DLD1 (cell line): ENCODE results near the gene BSPRY.
"Not testable (repeated sequence)": the region's sequence is repeated elsewhere in the genome, so short reads cannot be mapped to it uniquely, and the experiment has no call there.

Experiments
- in situ Hi-C: cut with HindIII; loops from 2 replicates; pipeline ENCODE4 v1.10.0; 2017; ENCODE audit warnings: low sequenced_read_pairs

BSPRY gene

DNA sequence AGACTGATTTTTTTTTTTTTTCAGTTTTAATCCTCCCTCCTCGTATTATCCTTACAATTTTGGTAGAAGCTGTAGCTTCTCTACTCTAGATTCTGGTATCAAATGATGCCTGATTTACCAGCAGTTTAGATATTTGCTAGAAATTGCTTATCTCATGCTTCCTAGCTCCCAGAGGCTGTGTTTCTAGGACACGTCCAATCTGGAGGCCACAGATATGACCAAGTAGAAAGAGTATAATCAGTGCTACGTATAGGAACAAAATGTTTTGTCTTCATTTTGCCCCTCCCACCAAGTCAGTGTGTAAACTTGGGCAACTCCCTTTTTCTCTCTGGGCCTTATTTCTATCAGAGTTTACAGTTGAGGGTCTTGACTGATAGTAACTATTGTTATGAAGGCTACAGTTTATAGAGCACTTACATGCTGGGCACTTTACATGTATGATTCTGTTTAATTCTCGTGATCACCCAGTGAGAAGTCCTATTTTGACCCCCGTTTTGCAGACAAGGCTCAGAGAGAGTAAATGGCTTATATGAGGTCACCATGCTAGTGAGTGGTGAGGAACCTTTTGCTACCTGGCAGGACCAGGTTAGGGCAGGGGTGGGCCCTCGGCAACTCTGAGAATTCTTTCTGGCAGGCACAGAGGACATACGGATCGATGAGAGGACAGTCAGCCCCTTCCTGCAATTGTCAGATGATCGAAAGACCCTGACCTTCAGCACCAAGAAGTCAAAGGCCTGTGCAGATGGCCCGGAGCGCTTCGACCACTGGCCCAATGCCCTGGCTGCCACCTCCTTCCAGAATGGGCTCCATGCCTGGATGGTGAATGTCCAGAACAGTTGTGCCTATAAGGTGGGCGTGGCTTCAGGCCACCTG, 19.9 kb downstream of the BSPRY start:
- in situ Hi-C loops = no loop called here

DNA sequence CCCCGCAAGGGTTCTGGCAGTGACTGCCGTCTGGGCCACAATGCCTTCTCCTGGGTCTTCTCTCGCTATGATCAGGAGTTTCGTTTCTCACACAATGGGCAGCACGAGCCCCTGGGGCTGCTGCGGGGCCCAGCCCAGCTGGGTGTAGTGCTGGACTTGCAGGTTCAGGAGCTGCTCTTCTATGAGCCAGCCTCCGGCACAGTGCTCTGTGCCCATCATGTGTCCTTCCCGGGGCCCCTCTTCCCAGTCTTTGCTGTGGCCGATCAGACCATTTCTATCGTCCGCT, 20.5 kb downstream of the BSPRY start:
- in situ Hi-C loops = no loop called here

DNA sequence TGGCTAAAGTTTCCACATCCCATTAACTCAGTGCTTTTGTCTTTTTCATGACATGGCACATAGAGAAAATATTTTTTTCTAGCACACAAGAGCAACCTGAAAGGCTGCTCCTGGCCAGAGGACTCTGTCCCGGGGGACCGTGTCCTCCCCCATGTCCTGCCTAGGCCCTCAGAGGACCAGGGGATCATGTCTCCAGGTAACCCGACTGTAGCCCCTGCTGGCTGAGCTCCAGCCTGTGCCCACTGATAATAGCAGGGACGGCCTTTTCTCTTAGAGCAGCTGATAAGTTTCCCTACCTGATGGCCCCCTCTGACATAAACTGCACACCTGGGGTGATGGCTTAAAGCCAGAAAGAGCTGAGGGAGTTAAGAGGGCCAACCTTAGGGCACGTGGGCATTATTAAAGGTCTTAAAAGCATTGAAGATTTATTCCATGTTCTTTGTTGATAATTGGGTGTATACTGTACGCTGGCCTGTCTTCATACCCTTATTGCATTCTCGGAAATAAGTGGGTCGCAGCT, 21.5 kb downstream of the BSPRY start:
- in situ Hi-C loops = no loop called here

DNA sequence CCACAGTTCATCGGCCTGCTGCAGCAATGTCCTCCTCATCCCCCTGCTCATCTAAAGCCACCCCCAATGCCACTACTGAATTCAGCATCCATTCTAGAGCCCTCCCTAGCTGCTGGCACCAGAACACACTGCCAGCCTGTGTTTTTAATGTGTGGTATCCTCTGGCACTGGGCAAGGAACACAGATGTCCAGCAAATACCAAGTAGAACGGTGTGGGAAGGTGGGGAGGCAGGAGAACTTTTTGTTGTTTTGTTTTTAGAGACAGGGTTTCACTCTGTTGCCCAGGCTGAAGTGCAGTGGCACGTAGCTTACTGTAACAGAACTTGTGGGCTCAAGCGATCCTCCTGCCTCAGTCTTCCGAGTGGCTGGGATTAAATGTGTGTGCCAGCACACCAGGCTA, 22.7 kb downstream of the BSPRY start:
- in situ Hi-C loops = no loop called here

DNA sequence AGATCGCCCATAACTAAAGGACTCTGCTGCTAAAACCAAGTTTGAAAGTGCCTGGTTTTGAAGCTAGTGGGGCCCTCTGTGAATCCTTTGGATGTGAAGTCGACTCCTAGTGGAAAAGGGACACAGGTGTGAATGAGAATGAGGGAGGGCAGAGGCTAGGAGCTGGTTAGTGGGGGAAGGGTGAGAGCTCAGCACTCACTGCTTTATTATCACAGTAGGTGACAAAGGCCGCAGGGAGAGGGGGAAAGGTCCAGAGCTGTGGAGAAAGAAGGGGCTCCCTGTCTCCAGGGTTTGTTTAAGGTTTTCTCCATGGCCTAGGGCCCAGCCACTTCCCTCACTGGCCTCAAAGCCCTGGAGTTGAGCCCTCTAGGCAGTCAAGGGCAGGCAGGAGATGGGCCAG, 23.9 kb downstream of the BSPRY start:
- in situ Hi-C loops = no loop called here

DNA sequence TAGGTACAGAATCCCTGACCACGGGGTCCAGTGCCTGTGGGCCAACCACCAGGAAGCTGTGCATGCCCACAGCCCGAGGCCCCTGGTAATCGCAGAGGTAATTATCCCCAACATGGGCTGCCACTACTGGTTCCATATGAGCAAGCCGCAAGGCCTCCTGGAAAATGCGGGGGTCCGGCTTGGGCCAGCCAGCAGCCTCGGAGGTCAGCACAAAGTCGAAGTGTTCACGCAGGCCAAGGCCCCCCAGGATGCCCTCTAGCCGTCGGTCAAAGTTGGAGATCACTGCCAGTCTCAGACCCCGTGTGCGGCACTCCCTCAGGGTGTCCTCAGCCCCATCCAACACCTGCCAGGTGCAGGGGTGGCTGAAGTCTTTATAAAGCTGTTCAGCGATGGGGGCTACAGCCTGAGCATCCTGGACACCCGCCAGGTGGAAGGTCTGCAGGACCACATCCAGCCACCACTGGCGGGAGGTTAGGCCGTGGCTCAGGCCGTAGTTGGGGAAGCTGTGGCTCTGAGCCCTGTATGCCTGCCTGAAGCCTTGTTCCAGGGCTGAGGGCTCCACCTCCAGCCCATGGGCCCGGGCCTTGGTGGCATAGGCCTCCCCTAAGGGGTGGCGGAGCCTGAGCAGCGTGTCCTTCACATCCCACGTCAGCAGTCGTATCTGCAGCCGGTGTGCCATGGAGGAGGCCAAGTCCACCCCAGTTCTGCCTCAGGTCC, 24.5 kb downstream of the BSPRY start:
- in situ Hi-C loops = no loop called here

DNA sequence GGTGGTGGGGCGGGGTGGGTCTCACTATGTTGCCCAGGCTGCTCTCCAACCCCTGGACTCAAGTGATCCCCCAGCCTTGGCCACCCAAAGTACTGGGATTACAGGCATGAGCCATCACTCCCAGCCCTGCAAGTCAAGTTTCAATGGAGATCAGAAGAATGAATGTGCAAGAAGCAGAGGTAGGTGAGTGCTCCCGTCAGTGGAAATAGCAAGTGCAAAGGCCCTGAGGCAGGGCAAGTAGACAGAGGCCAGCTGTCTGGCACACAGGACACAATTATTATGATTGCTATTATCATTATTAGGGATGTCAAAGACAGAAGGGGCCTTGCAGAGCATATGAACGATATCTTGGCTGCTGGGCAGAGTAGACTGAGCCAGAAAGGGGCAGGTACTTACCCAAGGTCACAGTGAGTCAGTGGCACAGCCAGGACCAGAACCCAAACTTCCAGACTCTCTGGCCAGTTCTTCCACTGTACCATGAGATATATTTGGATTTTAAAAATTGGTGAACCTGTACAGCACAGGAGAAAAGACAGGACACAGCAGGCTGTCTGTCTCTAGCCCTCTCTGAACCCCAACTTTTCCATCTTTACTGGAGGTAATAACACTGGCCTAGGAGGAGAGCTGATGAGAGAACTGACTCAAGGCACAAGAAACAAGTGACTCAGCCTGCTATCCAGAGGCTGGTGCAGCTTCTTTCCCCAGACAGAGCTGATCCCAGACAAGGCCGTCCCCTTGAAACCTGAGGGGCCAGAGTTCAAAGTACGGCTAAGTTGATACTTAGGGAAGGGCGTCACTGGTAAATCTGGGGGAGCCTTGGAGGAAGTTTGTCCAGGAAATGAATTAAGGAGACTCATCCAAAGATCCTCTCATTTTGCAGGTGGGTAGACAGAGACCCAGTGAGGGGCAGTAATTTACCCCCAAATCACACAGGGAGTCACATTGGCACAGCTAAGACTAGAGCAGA, 26.0 kb downstream of the BSPRY start:
- in situ Hi-C loops = no loop called here

DNA sequence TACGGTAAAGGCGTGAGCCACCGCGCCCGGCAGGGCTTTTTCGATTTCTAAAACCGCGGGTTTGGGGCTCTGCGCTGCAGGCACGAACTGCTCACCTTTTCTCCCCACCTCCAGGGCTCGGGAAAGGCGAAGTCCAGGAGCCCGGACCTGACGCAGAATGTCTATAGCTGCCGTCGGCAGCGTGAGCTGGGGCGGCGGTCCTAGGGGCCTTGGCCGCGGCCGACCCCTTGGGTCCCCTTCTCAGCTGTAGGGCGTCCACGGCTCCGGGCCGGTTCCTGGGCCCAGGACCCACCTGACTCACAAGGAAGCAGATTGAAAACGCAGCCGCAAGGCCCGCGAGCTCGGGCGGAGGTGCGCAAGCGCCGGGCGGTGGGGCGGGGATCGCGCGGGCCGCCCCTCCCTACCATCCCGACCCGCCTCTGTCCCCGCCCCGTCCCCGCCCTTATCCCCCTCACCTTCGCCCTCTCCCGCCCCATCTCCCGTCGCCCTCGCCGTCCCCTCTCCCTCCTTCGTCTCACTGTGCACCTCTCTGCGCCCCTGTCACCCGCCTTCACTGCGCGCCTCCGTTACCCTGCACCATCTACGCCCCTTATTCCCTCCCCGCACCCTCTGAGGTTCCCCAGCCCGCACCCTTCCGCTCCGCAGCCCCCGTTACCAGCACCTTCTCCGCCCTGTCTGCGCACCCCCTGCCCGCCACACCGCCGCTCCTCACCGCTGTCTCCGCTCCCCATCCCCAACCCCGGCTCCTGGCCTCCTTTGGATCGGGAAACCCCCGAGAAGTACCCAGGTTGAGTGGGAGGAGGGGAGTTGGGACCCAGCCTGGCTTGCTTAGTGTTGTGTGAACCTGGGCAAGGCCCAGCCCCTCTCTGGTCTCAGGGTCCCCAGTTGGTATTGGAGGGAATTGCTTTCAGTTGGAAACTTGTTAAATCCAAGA, 27.6 kb downstream of the BSPRY start, which contains the start of gene HDHD3:
TSS of gene HDHD3 (minus strand) at position 353 of the 934 bp plus-strand sequence. CDS start 2,632 bp downstream, outside the sequence.
- in situ Hi-C loops = no loop called here

DNA sequence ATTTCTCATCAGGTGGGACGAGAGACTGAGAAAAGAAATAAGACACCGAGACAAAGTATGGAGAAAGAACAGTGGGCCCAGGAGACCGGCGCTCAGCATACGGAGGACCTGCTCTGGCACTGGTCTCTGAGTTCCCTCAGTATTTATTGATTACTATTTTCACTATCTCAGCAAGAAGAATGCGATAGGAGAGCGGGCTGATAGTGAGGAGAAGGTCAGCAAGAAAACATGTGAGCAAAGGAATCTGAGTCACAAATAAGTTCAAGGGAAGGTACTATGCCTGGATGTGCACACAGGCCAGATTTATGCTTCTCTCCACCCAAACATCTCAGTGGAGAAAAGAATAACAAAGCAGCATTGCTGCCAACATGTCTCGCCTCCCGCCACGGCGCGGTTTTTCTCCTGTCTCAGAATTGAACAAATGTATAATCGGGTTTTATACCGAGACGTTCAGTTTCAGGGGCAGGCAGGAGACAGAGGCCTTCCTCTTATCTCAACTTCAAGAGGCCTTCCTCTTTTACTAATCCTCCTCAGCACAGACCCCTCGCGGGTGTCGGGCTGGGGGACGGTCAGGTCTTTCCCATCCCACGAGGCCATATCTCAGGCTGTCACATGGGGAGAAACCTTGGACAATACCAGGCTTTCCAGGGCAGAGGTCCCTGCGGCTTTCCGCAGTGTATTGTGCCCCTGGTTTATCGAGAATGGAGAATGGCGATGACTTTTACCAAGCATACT, 29.9 kb downstream of the BSPRY start:
- in situ Hi-C loops = not testable (repeated sequence)

DNA sequence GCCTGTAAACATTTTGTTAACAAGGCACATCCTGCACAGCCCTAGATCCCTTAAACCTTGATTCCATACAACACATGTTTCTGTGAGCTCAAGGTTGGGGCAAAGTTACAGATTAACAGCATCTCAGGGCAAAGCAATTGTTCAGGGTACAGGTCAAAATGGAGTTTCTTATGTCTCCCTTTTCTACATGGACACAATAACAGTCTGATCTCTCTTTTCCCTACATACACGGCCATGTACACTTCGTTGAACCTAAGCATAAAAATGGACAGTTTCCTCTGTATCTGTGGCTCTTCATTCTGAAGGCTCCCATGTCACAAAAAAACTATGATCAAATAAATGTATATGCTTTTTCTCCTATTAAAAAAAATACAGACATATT, 30.5 kb downstream of the BSPRY start:
- in situ Hi-C loops = not testable (repeated sequence)

DNA sequence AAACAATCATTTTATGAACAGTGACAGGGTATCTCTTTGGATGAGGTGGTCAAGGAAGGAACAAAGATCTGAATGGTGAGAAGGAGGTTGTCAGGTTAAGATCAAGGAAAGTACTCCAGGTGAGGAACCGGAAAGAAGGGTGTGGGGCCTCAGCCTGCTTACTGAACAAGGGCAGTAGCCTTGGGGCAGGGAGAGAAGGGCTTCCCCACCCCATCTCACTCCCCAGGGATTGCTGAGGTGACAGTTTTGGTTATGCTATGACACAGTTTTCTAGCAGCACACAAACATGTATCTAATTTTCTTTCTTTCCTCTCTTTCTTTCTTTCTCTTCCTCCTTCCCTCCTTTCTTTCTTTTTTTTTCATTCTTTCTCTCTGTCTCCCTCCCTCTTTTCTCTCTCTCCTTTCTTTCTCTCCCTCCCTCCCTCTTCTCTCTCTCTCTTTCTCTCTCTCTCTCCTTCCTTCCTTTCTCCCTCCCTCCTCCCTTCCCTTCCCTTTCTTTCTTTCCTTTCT, 31.6 kb downstream of the BSPRY start:
- in situ Hi-C loops = no loop called here

DNA sequence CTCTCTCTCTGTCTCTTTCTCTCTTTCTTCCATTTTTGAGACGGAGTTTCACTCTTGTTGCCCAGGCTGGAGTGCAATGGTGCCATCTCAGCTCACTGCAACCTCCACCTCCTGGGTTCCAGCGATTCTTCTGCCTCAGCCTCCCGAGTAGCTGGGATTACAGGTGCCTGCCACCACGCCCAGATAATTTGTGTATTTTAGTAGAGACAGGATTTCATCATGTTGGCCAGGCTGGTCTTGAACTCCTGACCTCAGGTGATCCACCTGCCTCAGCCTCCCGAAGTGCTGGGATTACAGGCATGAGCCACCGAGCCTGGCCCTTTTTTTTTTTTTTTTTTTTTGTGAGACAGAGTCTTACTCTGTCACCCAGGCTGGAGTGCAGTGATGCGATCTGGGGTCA, 32.1 kb downstream of the BSPRY start:
- in situ Hi-C loops = not testable (repeated sequence)

DNA sequence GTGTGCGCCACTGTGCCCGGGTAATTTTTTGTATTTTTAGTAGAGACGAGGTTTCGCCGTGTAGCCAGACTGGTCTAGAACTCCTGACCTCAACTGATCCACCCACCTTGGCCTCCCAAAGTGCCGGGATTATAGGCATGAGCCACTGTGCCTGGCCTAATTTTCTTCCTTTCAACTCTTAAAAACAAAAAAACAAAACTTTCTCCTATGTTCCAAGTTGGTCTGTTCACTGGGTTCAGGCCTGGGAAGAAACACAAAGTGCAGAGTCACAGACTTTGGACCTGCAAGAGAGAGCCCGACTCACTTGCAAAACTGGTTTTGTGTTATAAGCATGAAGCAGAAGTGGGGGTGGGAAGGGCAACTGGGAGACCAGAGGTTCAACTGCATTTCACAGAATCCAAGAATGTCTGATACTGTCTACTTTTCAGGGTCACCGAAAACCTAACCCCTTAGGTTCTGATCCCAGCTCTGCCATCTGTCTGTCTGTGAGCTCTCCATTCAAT, 32.6 kb downstream of the BSPRY start:
- in situ Hi-C loops = no loop called here

DNA sequence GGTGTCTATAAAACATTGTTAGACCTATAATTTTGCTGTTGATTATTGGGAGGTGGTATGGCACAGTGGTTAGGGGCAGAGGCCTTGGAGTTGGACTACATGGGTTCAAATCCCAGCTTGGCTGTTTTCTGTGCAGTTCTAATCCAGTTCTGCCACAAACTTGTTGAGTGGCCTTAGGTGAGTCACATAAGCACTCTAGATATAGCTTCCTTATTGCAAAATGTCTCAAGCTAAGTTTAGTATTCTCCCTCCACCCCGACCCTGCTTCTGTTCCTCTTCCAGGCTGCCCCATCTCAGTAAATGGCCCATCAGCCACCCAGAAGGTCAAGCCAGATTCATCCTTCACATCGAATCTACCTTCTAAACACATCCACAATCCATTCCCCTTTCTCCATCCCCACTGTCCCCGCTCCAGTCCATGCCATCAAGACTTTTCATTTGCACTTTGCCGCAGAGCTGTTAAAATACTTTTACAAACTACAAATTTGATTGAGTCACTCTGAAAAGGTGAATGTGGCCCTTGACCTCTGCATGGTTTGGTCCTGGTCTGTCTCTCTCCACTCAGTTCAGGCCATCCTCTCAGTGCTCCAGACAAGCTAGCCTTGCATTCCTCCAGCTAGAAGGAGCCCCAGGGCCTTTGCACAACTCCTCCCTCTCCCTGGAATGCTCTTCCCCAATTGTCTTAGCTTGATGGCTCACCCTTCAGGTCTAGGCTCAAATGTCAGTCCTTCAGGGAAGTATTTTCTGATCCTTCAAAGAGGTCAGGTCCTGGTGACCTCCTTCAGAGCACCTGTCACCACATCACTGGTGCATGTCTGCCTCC, 37.4 kb downstream of the BSPRY start:
- in situ Hi-C loops = no loop called here

DNA sequence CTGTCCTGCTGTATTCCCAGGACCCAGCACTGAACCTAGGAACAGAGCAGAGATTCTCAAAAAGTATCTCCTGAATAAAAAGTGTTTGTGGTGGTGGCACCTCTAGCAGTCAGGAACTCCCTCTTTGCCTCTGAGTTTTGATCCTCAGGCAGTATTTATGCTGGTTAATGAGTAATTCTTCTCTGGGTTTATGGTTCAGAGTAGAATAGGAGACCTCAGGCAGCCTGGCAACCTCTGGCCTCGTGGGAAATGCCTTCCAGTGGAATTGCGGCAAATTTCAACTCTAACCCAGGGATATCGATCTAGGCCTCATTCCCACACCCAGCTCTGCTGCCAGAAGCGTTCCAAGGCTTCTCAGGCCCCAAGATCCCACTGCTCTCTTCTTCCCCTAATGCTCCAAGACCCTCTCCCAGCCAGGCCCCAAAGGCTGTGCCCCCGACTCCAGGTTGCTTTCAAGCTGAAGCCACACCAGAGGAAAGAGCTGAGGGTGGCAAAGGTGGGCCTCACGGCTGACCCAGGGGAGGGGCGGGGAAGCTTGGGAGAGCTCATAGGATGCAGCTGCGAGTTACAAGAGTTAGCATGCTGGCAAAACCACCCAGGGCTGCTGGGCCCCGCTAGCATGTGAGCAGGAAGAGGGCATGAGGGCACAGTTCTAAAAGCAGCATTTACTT, 38.4 kb downstream of the BSPRY start:
- in situ Hi-C loops = no loop called here

DNA sequence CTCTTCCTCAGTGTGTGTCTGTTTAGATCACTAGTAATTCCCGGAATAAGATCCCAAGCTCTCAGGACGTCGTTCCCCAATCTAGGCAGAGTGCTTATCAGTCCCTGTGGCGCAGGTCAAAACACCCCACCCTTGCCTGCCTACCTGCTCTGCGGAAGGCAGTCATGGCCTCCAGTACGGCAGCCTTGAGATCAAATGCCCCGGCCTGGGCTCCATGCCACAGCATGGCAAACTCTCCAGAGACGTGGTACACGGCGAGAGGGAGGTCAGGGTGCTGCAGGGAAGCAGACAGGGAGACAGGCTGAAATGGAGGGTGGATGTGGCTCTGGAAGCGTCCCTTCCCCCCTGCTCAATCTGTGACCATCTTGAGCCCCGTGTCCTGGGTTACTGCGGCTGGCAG, 39.5 kb downstream of the BSPRY start:
- in situ Hi-C loops = no loop called here

DNA sequence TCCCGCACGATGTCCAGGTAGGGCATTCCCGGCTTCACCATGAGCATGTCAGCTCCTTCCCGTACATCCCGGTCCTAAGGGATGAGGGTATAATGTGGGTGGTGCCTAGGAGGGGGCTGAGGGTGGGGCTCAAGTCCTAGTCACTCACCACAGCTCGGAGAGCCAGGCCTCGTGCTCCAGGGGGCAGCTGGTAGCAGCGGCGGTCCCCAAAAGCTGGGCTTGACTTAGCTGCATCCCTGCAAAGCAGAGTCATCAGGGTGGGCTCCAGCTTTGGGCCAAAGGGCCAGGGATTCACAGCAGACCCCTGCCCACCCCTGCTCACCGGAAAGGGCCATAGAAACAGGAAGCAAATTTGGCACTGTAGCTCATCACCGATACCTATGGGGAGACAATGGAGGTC, 40.1 kb downstream of the BSPRY start:
- in situ Hi-C loops = no loop called here
